DMS53 treated with DMSO at 0.1 percent for 48 hours (cell line): ENCODE results near the gene AVEN.
"Not testable (repeated sequence)": the region's sequence is repeated elsewhere in the genome, so short reads cannot be mapped to it uniquely, and the experiment has no call there.

Source experiments
- DNase-seq: peaks from one replicate; lab custom pipeline; 2025; ENCODE audit not compliant: unreplicated experiment; lab: John Stamatoyannopoulos, UW

The AVEN gene, protein sequence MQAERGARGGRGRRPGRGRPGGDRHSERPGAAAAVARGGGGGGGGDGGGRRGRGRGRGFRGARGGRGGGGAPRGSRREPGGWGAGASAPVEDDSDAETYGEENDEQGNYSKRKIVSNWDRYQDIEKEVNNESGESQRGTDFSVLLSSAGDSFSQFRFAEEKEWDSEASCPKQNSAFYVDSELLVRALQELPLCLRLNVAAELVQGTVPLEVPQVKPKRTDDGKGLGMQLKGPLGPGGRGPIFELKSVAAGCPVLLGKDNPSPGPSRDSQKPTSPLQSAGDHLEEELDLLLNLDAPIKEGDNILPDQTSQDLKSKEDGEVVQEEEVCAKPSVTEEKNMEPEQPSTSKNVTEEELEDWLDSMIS

DNA sequence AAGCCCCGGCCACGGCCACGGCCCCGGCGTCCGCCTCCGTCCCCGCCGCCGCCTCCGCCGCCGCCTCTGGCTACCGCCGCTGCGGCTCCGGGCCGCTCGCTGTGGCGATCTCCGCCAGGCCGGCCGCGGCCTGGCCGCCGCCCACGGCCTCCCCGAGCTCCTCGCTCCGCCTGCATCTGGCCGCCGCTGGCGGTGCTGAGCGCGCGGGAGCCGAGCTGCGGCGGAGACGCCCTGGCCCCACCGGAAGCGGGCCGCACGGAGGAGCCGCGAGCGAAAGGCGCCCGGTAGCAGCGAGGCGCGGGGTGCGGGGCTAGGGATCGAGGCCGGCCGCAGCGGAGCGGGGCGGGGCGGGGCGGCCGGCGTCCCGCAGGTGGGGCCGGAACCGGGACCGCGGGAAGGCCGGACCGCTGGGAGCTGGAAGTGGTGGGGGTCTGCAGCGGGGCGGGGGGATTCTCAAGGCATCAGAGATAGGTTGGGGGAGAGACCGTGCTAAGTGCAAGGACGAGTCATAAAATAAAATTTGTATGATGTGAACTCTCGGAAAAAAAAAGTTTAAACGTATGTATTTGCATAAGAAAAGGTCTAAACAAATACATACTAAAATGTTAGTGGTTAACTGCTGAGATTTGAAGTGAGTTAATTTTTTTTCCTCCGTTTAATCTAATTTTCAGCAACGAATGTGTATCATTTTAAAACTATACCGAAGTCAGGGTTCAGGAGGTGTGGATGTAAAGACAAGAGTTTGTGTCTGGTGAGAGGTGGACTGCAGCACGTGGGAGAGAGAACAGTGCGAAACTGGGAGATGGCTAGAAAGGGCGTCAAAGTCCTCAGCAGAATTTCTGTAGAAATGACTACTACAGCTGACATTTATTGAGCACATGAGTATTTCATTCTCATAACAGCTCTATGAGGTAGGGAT, at the start of gene AVEN:
Gene AVEN, minus strand, starts transcription at position 334 of the 919 bp plus-strand sequence. Its CDS starts 158 bp downstream, at position 176.
- DNase-seq, result peak; percentile 7

DNA sequence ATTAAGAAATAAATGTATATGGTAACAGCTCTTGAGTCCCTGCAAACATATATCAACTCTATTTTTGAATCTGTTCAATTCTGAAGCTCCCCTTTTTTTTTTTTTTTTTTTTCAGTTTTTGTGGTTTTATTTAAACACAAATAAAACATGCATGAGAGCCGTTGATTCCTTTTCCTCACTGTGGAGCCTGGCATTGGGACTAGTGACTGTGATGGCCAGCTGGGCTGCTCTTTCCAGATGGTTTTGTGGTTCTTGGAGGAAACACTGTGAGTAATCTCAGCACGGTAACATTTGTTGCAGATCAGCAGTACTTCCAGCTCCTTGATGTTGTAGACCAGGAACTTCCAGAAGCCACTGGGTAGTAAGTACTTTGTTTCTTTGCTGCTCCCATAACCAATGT, 46.7 kb upstream of the AVEN start:
- no peak for DNase-seq

DNA sequence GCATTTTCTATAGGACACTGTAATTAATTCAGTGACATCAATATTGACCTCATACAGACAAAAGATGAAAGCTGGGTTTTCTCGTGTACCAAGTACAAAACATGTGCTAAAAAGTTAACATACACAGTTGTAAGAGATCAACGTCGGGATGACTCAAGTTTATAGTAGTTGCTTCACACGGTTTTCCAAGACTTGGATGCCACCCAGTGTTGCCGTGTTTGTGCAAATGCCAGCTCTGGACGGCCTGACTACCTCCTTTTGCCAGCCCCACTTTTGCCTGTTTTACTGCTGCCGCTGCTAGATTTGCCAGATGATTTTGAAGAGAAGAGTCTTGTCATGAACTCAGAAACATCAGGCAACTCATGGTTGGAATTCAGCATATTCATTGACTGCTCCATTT, 45.1 kb upstream of the AVEN start:
- DNase-seq, result no peak

DNA sequence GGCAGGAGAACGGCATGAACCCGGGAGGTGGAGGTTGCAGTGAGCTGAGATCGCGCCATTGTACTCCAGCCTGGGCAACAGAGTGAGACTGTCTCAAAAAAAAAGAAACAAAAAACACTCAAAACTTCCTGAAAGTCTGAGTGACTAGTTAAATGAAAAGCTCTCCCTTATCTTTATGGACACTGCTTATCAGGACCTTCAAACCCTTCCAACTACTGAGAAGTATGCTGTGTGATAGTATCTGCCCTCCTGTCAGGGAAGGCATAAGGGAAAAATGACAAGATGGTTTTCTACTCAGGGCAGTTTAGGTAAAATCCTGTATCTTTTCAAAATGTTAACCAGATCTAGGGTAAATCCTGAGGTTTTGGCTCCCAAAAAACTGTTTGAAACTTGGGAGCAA, 40.9 kb upstream of the AVEN start:
- DNase-seq, result no peak

DNA sequence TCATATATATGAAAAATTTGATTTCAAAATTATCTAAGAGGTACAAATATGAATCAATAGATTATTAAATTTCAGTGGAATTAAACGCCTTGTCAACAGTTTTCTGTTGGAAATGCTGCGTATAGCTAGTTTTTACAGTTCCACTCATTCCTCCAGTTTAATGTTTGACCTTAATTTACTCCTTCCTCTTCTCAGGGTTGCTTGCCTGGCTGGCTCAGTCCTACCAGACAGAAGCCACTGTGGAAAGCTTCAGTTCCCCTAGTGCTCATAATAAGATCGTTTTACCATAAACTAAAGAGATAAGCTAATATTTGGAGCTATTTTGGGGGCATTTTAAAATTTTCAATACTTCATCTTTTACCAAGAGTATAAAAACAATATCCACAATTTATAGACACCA, 39.9 kb upstream of the AVEN start:
- no peak for DNase-seq

DNA sequence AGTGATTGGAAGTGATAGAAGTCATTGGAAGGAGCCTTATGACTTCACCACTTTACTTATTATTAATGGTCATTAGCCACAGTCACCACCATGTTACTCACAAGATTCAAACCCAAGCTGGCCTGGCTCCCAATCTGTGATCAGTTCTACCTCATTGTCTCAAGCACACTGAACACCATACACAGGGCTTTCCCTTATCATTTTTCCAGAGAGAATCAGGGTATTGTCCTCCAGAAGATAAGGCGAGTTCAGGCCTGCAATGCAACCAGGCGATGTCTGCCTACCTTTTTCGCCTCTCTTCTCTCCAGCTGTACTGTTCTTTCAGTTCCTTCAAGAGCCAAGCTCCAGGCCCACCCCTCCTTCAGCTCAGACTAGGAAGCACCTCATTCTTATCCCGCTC, 37.8 kb upstream of the AVEN start:
- DNase-seq, result no peak

DNA sequence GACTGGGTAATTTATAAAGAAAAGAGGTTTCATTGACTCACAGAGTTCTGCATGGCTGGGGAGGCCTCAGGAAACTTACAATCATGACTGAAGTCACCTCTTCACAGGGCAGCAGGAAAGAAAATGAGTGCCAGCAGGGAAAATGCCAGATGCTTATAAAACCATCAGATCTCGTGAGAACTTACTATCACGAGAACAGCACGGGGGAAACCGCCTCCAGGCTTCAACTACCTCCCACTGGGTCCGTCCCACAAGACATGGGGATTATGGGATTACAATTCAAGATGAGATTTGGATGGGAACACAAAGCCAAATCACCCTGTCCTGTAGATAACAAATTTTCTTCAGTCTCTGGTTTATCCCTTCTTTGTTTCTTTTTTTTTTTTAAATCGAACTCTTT, 31.0 kb upstream of the AVEN start:
- no peak for DNase-seq

DNA sequence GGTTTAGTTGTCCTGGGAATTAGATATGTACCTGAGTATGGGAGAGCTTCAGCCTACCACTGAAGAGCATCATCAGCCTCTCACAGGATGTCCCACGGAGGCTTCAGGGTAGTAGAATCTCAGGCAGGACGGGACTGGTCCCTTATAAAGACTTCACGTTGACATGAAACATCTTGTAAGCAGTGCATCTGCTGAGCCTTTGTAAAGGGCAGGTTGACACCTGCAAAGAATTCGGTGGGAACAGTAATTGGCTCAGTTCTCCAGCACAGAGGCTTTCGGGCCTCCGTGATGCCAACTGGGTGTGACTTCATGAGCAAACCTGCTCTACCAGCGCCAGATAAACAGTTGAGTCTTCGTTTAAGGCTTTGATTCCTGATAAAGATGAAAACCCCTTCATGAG, 26.9 kb upstream of the AVEN start:
- DNase-seq, result no peak

DNA sequence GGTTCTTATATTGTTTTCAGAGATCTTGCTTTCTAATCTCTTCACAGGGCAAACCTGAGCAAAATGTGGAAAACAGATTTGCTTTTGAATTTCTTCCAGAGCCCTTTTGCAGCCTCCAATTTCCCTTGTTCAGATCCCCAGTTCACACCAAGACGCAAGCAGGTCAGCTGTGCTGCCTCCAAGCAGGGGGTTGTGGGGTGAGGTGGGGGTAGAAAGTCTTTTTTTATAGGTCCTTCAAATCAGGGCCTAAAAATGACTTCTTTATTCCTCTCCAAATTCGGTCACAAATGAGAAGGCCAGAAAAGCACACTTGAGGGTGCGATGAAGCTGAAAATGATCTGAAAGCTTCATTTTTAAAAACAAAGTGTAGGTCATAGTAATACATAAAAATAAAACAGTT, 26.3 kb upstream of the AVEN start:
- DNase-seq, result no peak

DNA sequence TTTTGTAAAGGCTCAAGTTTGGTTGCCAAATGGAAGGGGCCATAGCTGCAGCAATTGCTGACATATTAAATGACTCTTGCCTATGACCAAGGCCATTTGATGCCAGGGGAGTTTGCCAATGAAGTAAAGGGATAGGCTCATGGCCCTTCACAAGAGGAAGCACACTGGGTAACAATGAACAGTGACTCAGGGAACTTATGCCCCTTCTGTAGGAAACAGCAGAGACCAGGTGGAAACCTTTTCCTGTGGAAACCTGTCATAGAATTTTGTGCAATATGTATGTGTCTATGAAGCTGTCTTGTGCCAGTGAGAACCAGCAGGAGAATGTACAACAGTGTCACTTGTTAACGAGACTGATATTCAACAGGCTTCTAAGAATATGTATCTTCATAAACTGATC, 25.4 kb upstream of the AVEN start:
- DNase-seq, result no peak

DNA sequence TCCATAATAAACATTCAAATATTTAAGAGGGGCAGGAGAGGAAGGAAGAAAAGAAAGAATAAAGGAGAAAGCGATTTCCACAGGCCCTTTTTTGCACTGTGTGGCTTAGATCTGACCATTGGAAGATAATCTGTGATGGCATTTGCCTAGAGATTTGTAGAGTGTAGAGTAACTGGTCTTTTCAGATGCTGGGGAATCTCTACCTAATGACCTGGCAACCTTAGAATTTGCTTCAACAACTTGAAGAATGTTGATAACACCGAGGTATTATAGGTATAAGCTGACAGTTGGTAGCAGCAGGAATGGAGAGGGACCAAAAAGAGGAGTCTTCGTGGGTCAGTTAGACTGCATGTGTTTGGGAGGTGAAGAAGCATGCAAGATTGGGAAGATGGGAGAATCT, 20.9 kb upstream of the AVEN start:
- DNase-seq, result no peak

DNA sequence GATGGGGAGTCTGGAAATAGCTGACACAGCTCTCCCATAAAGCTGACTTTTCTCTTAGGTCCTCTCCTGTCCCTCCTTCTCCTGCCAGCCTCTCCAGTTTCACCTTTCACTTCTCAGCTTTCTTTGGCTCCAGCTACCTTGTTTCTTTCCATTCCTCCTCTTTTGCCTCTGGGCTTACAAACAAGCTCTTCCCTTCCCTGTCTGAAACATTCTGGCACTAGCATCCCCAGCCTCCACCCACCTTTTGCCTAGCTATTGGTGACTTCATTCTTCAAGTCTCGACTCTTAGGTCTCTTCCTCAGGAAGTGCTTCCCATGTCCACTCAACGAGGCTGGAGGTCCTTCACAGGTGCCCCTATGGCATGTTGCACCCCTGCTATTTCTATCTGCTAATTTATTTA, 20.5 kb upstream of the AVEN start:
- no peak for DNase-seq

DNA sequence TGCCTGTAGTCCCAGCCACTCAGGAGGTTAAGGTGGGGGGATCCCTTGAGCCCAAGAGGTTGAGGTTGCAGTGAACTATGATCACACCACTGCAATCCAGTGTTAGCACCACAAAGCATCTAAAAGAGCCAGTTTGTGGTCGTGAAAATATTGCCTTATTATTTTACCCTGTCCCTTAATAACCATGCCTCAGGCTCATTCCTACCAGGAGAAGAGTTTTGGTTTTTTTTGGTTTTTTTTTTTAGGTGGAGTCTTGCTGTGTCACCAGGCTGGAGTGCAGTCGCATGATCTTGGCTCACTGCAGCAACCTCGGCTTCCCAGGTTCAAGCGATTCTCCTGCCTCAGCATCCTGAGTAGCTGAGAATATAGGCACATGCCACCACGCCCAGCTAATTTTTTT, 17.9 kb upstream of the AVEN start:
- DNase-seq, result no peak

DNA sequence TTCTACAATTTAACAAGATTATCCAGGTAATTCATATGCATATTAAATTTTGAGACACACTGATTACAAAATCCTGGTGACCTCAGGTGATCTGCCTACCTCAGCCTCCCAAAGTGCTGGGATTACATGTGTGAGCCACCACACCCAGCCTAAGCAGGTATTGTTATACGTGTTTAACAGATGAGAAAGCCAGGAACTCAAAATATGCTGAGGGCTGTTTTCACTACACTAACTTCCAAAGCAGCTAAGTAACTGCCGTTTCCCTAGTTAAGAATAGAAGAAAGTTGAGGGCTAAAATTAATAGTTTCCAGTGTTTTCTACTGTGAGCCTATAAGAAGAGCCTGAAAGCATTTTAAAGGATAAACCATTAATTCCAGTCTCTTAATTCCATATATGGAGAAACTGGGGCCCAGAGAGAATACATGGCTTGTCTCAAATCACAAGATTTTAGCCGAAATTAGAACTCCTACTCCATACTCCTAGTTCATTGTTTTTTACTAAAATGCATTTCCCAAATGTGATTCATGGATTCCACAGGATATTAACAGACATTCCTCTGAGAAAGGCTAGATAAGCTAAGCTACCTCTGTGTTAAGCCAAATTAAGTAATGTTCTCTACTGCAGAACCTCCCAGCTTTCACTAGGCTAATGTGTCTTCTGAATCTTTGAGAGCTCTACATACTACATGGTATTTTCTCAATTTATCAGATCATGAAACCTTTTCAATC, 17.0 kb upstream of the AVEN start:
- no peak for DNase-seq

DNA sequence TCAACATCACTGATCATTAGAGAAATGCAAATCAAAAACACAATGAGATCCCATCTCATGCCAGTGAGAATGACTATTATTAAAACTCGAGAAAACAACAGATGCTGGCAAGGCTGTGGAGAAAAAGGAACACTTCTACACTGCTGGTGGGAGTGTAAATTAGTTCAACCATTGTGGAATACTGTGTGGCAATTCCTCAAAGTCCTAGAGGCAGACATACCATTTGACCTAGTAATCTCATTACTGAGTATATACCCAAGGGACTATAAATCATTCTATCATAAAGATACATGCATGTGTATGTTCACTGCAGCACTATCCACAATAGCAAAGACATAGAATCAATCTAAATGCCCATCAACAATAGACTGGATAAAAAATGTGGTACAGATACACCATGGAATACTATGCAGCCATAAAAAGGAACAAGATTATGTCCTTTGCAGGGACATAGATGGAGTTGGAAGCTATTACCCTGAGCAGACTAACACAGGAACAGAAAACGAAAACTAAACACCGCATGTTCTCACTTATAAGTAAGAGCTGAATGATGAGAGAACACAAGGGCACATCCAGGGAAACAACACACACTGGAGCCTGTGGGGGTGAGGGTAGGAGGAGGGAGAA, 15.2 kb upstream of the AVEN start:
- no peak for DNase-seq

DNA sequence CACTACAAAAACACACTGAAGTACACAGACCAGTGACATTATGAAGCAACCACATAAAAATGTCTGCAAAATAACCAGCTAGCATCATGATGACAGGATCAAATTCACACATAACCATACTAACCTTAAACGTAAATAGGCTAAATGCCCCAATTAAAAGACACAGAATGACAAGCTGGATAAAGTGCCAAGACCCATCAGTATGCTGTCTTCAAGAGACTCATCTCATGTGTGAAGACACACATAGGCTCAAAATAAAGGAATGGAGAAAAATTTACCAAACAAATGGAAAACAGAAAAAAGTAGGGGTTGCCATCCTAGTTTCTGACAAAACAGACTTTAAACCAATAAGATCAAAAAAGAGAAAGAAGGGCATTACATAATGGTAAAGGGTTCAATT, 11.4 kb upstream of the AVEN start:
- not testable (repeated sequence) for DNase-seq

DNA sequence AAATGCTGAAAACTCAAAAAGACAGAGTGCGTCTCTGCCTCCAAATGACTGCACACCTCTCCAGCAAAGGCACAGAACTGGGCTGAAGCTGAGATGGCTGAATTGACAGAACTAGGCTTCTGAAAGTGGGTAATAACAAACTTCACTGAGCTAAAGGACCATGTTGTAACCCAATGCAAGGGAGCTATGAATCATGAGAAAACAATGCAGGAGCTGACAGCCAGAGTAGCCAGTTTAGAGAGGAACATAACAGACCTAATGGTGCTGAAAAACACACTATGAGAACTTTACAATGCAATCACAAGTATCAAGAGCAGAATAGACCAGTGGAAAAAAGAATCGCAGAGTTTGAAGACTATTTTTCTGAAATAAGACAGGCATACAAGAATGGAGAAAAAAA, 10.1 kb upstream of the AVEN start:
- no peak for DNase-seq

DNA sequence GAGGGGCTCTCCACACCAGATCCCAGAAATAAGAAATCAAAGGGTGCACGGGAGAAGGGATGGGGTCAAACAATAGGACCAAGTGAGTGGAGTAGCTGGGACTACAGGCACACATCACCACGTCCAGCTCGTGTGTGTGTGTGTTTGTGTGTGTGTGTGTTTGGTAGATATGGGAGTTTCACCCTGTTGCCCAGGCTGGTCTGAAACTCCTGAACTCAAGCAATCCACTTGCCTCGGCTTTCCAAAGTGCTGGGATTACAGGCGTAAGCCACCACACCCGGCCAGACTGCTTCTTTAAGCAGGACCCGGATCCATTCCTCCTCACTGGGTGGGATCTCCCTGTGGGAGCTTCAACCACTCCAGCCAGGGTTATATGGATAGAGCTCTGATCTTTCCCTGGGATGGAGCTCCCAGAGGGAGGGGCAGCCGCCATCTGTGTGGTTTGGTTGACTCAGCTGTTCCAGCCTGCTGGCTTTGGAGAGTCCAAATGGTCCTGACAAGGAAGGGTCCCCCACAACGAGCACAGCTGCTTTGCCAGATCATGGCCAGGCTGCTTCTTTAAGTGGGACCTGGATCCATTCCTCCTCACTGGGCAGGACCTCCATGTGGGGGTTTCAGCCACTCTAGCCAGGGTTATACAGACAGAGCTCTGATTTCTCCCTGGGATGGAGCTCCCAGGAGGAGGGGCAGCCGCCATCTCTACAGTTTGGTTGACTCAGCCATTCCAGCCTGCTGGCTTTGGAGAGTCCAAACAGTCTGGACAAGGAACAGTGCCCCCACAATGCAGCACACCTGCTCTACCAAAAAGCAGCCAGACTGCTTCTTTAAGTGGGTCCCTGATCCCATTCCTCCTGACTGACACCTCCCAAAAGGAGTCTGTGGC, 9.1 kb upstream of the AVEN start:
- no peak for DNase-seq

DNA sequence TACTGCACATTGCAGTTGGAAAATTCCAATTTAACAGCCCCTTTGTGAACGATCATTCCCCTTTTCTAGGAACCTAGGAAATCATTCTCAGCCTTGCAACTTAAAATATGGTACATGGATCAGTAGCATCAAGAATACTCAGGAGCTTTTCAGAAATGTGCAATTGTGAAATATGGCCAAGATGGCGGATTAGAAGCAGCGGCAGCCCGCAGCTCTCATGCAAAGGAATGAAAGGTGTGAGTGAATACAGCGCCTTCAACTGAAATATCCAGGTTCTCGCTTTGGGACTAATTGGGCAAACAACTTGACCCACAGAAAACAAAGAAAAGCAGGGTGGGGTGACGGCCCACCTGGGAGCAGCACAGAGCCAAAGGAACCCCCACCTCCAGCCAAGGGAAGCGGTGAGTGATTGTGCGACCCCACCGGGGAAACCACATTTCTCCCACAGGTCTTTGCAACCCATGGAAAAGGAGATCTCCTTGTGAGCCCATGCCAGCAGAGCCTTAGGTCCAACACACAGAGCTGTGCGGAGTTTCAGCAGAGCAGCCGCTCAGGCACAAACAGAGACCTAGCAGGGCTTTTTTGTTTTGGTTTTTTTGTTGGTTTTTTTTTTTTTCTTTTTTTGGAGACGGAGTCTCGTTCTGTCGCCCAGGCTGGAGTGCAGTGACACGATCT, 7.6 kb upstream of the AVEN start:
- DNase-seq, result no peak

DNA sequence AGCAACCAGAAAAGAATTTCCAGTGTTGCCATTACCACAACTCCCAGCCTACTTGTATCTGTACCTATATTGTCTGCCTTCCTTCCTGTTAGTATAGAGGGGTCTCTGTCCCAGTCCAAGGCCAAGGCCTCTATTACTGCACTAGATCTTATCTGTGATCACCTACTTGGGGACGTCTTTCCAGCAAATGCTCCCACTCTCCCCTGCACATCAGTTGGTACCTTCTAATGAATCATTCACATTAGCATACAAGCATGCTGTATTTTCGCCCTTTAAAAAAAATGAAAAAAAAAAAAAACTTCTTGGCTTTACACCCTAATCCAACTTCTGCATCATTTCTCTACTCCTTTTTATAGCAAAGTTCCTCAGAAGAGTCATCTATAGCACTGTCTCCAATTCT, 4.8 kb upstream of the AVEN start:
- no peak for DNase-seq
